ENCODE measurements around the gene COMMD4.

GRCh38 chr15:75348562-75349350 lies 12.9 kb downstream of the COMMD4 start:
- TF ChIP-seq CTCF (IDR thresholded peaks at IDR 0.05) (no peak), EP300 (IDR thresholded peaks at IDR 0.05) (no peak)

All from suprapubic skin (tissue), 3 donors.